Erythroblast (primary cell): ENCODE results near the gene ITPR3.

Experiments used
- GATA1 ChIP-seq: IDR thresholded peaks from 2 replicates; pipeline ENCODE4 v1.6.1; 2011; ENCODE audit warnings: low read depth, mild to moderate bottlenecking, control low read depth, low read length, moderate library complexity
- POLR2A ChIP-seq: IDR thresholded peaks from 2 replicates; pipeline ENCODE4 v1.6.1; 2011; ENCODE audit warnings: mild to moderate bottlenecking, low read length

DNA sequence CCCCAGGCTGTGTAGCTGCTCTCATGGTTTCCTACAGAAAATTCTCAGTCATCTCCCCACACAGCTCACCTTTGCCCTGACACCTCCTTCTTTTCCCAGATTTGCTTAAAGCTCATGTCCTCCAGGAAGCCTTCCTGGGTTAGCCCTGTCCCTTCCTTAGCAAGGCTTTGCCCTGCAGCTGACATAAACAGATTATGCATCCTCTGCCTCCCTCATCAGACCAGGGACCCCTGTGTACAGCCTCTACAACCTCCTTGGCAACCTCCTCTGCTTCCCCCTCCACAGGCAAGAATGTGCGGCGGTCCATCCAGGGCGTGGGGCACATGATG, 50.6 kb downstream of the ITPR3 start:
- TF ChIP-seq POLR2A, result no peak
- no peak for TF ChIP-seq GATA1
